ENCODE results near the gene CENPX.

GRCh38 chr17:82058855-82059249 lies 36.2 kb upstream of the CENPX start:
- TF ChIP-seq, protein P1, sequence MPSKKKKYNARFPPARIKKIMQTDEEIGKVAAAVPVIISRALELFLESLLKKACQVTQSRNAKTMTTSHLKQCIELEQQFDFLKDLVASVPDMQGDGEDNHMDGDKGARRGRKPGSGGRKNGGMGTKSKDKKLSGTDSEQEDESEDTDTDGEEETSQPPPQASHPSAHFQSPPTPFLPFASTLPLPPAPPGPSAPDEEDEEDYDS (CRISPR knock-in tag; IDR thresholded peaks at IDR 0.05): no peak
- no peak for TF ChIP-seq SNRNP70 (IDR thresholded peaks at IDR 0.05; ENCODE audit: low read depth, low read length)
- no peak for TF ChIP-seq SMAD1 (CRISPR knock-in tag; IDR thresholded peaks at IDR 0.05; ENCODE audit: borderline replicate concordance, low read depth)
- no peak for TF ChIP-seq TAF1 (CRISPR knock-in tag; IDR thresholded peaks at IDR 0.05)
- TF ChIP-seq ZNF724P (CRISPR knock-in tag; IDR thresholded peaks at IDR 0.05; ENCODE audit: borderline replicate concordance): no peak

Data from HepG2 (cell line).